Pulmonary artery endothelial cell (primary cell): ENCODE measurements around the gene SLC22A25. TPM values are rescaled to one million over a fixed set of nuclear protein-coding genes. Genes with fewer than 3 reads are reported as not detected.
"Not testable (repeated sequence)": the region's sequence is repeated elsewhere in the genome, so short reads cannot be mapped to it uniquely, and the experiment has no call there.

Experiments used
- DNase-seq: peaks from one replicate; pipeline ENCODE4 v3.0.0-alpha.2; 2011; ENCODE audit warnings: low read depth, low spot score
- total RNA-seq: library from RNA; depleted of rRNA; stranded (reverse); fragments of >200 nt; gene quantifications from 2 replicates; pipeline ENCODE4 v1.2.3, GENCODE V29; 2014

Gene SLC22A25
- not detected in 2 replicates for total RNA-seq

- peak; percentile 17 for DNase-seq
Observed at GRCh38 chr11:63243533-63243932, at the start of gene SLC22A25. Gene SLC22A25 (minus strand): TSS chr11:63243599. CDS start chr11:63229652, 13,947 bp downstream.

GRCh38 chr11:63290285-63290684 is 46.9 kb upstream of the SLC22A25 start:
- no peak for DNase-seq

- no peak for DNase-seq
Observed at GRCh38 chr11:63289658-63290057, 46.3 kb upstream of the SLC22A25 start.

GRCh38 chr11:63282579-63282978 is 39.2 kb upstream of the SLC22A25 start:
- no peak for DNase-seq

- DNase-seq, result no peak
Observed at GRCh38 chr11:63280920-63281319, 37.5 kb upstream of the SLC22A25 start.

GRCh38 chr11:63277345-63277943 is 34.0 kb upstream of the SLC22A25 start:
- DNase-seq, result no peak

- DNase-seq, result no peak
Observed at GRCh38 chr11:63274776-63275175, 31.4 kb upstream of the SLC22A25 start.

GRCh38 chr11:63273685-63274084 is 30.3 kb upstream of the SLC22A25 start:
- DNase-seq, result no peak

- DNase-seq, result no peak
Observed at GRCh38 chr11:63262547-63262946, 19.1 kb upstream of the SLC22A25 start.

GRCh38 chr11:63251312-63251711 is 7.9 kb upstream of the SLC22A25 start:
- no peak for DNase-seq

- DNase-seq, result no peak
Observed at GRCh38 chr11:63250162-63251050, 7.0 kb upstream of the SLC22A25 start.

- no peak for DNase-seq
Observed at GRCh38 chr11:63248966-63249365, 5.6 kb upstream of the SLC22A25 start.

- not testable (repeated sequence) for DNase-seq
Observed at GRCh38 chr11:63247237-63248002, 4.0 kb upstream of the SLC22A25 start.

- DNase-seq, result no peak
Observed at GRCh38 chr11:63246045-63246444, 2.6 kb upstream of the SLC22A25 start.

- no peak for DNase-seq
Observed at GRCh38 chr11:63244862-63245261, 1.5 kb upstream of the SLC22A25 start.

- DNase-seq, result no peak
Observed at GRCh38 chr11:63242089-63242781, 1.2 kb downstream of the SLC22A25 start.

- no peak for DNase-seq
Observed at GRCh38 chr11:63240791-63241379, 2.5 kb downstream of the SLC22A25 start.

- no peak for DNase-seq
Observed at GRCh38 chr11:63240098-63240497, 3.3 kb downstream of the SLC22A25 start.

- DNase-seq, result no peak
Observed at GRCh38 chr11:63239254-63239653, 4.1 kb downstream of the SLC22A25 start.

GRCh38 chr11:63237413-63237812 is 6.0 kb downstream of the SLC22A25 start:
- DNase-seq, result no peak
